B cell (primary cell): Measurements from ENCODE around the gene ENDOG. TPM values are rescaled to one million over a fixed set of nuclear protein-coding genes. Genes with fewer than 3 reads are reported as not detected.
"Not testable (repeated sequence)": the region's sequence is repeated elsewhere in the genome, so short reads cannot be mapped to it uniquely, and the experiment has no call there.

Experiments used
- ATAC-seq: fragments of 200-7000 bp; cut with Tn5 transposase; one replicate; pipeline ENCODE4 v1.10.0; 2021; ENCODE audit warnings: low read depth, mild to moderate bottlenecking, moderate number of reproducible peaks, moderate library complexity
- CTCF ChIA-PET: fragments of 350-600 bp; sonication (Branson Sonifier 250); formaldehyde crosslinking; loops from one replicate; lab custom pipeline; 2021; ENCODE audit warnings: antibody characterized with exemption, inconsistent platforms; lab: Charles Lee
- POLR2A ChIA-PET: fragments of 350-600 bp; sonication (Branson Sonifier 250); formaldehyde crosslinking; loops from one replicate; lab custom pipeline; 2021; ENCODE audit warnings: antibody characterized with exemption; lab: Charles Lee
- DNase-seq: peaks from one replicate; pipeline ENCODE4 v3.0.0; 2013
- H2AFZ ChIP-seq: 2 replicates; pipeline ENCODE4 v1.6.1; 2012; ENCODE audit warnings: mild to moderate bottlenecking, low read depth, low read length; ENCODE audit not compliant: insufficient read depth, poor library complexity, severe bottlenecking
- H3K27ac ChIP-seq, 2 donors: 1 replicate in 1 of 2; 2 replicates in 1 of 2; pipeline ENCODE4 v1.5.1; 2012 to 2013; ENCODE audit warnings: low read length in 2 of 2, mild to moderate bottlenecking in 2 of 2, moderate library complexity in 1 of 2
- H3K27me3 ChIP-seq, 4 experiments: fragments of 200-600 bp in 1 of 4; sonication (generic) in 1 of 4; replicated peaks in 1 of 4; 1 replicate in 2 of 4; 2 replicates in 2 of 4; pipeline versions ENCODE4 v1.6.1 to v1.7.0; 2013 to 2016; ENCODE audit warnings: low read length in 3 of 4, mild to moderate bottlenecking in 2 of 4, mixed read lengths in 1 of 4, moderate library complexity in 1 of 4; ENCODE audit not compliant: insufficient read depth in 4 of 4, control insufficient read depth in 3 of 4; ENCODE audit errors: control extremely low read depth in 1 of 4
- H3K36me3 ChIP-seq, 2 experiments: replicated peaks in 1 of 2; 1 replicate in 1 of 2; 2 replicates in 1 of 2; pipeline versions ENCODE4 v1.6.1 to v1.7.1; 2013; ENCODE audit warnings: low read length in 1 of 2; ENCODE audit not compliant: insufficient read depth in 2 of 2, control insufficient read depth in 1 of 2; ENCODE audit errors: control extremely low read depth in 1 of 2, extremely low read depth in 1 of 2
- H3K4me1 ChIP-seq, 2 donors: fragments of 200-600 bp in 1 of 2; sonication (generic) in 1 of 2; 1 replicate in 1 of 2; 2 replicates in 1 of 2; pipeline versions ENCODE4 v1.5.1 to v1.6.1; 2013 to 2017; ENCODE audit warnings: low read length in 2 of 2; ENCODE audit not compliant: control insufficient read depth in 2 of 2, insufficient read depth in 2 of 2
- H3K4me2 ChIP-seq: replicated peaks from 2 replicates; pipeline ENCODE3; 2012; ENCODE audit warnings: mild to moderate bottlenecking, low read depth, low read length; ENCODE audit not compliant: poor library complexity, severe bottlenecking
- H3K4me3 ChIP-seq, 5 experiments: fragments of 200-600 bp in 1 of 5; sonication (generic) in 1 of 5; 1 replicate in 3 of 5; 2 replicates in 2 of 5; pipeline versions ENCODE4 v1.5.1 to v1.7.0; 2011 to 2016; ENCODE audit warnings: low read length in 4 of 5, mild to moderate bottlenecking in 4 of 5, low read depth in 2 of 5, control low read depth in 1 of 5, moderate library complexity in 1 of 5; ENCODE audit not compliant: insufficient read depth in 1 of 5; ENCODE audit errors: control extremely low read depth in 1 of 5, extremely low read depth in 1 of 5
- H3K79me2 ChIP-seq: fragments of 200-600 bp; sonication (generic); one replicate; pipeline ENCODE4 v1.6.0; 2016; ENCODE audit warnings: low read length; ENCODE audit not compliant: control insufficient read depth, insufficient read depth
- H3K9ac ChIP-seq: fragments of 200-600 bp; sonication (generic); 2 replicates; pipeline ENCODE4 v1.6.1; 2017; ENCODE audit warnings: mild to moderate bottlenecking, low read length, moderate library complexity
- H3K9me3 ChIP-seq, 3 donors: one replicate each; pipeline versions ENCODE4 v1.6.1 to v1.7.1; 2013; ENCODE audit warnings: low read length in 2 of 3; ENCODE audit not compliant: control insufficient read depth in 2 of 3, insufficient read depth in 1 of 3; ENCODE audit errors: control extremely low read depth in 1 of 3
- H4K20me1 ChIP-seq: 2 replicates; pipeline ENCODE4 v1.6.0; 2012; ENCODE audit warnings: mild to moderate bottlenecking, low read length; ENCODE audit not compliant: insufficient read depth, control insufficient read depth, poor library complexity, severe bottlenecking
- H3K27ac Mint-ChIP-seq: one replicate; pipeline ENCODE4 v1.8.0; 2021; ENCODE audit warnings: mixed read lengths
- H3K27me3 Mint-ChIP-seq: one replicate; pipeline ENCODE4 v1.8.0; 2021; ENCODE audit warnings: mixed read lengths
- H3K4me1 Mint-ChIP-seq: one replicate; pipeline ENCODE4 v1.8.0; 2021; ENCODE audit warnings: mixed read lengths
- H3K4me3 Mint-ChIP-seq: one replicate; pipeline ENCODE4 v1.8.0; 2021; ENCODE audit warnings: mixed read lengths
- H3K9me3 Mint-ChIP-seq: one replicate; pipeline ENCODE4 v1.8.0; 2022; ENCODE audit warnings: mixed read lengths; ENCODE audit not compliant: insufficient read depth
- EZH2 ChIP-seq: IDR thresholded peaks from 2 replicates; pipeline ENCODE4 v1.6.1; 2012; ENCODE audit warnings: borderline replicate concordance, low read depth, mild to moderate bottlenecking, moderate library complexity, low read length; ENCODE audit not compliant: insufficient read depth, poor library complexity, severe bottlenecking
- WGBS: methylation state at CpG from one replicate; pipeline ENCODE4 v1.1.5; 2013; ENCODE audit warnings: missing lambda C conversion rate; ENCODE audit not compliant: insufficient coverage; 5-methylcytosine and 5-hydroxymethylcytosine counted together
- intact Hi-C: fragments of 100-400 bp; cut with micrococcal nuclease; formaldehyde crosslinking; loops from one replicate; pipeline ENCODE4 v1.10.0; 2022
- polyA plus RNA-seq: library from polyadenylated mRNA; depleted of rRNA; stranded (reverse); fragments of >200 nt; gene quantifications from 2 replicates; pipeline ENCODE4 v1.2.3, GENCODE V29; 2012
- total RNA-seq, 2 donors: library from RNA; stranded (reverse); fragments of 120-200 nt in 1 of 2; gene quantifications; 1 replicate in 1 of 2; 2 replicates in 1 of 2; pipeline versions ENCODE4 v1.2.3 to v1.2.4, GENCODE V29; 2013 to 2022
- TF ChIP-seq, protein P1 (sequence below): fragments of 200-600 bp; IDR thresholded peaks from one replicate; pipeline ENCODE4 v1.8.0; 2022; ENCODE audit warnings: antibody characterized with exemption, mild to moderate bottlenecking

Gene ENDOG
- total and polyA plus RNA-seq, 2 donors (not counting 1 experiment from before 2014, with no cell fraction given), result 12.5 to 19.3 TPM

DNA sequence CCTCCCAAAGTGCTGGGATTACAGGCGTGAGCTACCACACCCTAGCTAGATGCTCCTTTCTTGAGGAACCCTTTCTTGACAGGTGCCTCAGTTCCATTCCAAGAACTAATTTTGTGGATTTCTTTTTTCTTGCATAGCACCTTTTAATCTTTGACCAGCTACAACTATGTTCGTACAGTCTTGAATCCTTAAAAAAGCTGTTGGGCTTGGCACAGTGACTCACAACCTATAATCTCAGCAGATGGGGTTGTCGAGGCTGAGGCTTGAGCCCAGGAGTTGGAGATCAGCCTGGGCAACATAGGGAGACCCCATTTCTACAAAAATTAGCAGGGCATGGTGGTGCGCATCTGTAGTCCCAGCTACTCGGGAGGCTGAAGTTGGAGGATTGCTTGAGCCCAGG, 45.3 kb upstream of the ENDOG start:
- Histone ChIP-seq H3K27me3 (no peaks in the 10 kb centered on the region), H3K27ac (no peak overlapping the region), H3K4me3 (no peak overlapping the region), H3K4me2 (no peak overlapping the region), H3K9ac (no peak overlapping the region), H2AFZ (no peak overlapping the region), H3K9me3 (peaks cover 0 to 10% (median 5%) of the 10 kb centered on the region in 3 donors), H3K4me1 (peaks cover 9 to 19% of the 10 kb centered on the region in 2 donors), H3K36me3 (peaks cover 0 to under 1% of the 10 kb centered on the region in 2 experiments), H4K20me1 (no peaks in the 10 kb centered on the region), H3K79me2 (peaks cover 38% of the 10 kb centered on the region)
- ATAC-seq (no peak), DNase-seq (no peak)
- ChIA-PET POLR2A (interaction anchor here (0.6 to 0.7 kb wide), 3 partner anchors 22 to 350 kb away, joined by 3 to 6 read pairs (median 4); no protein-coding TSS in a partner anchor), CTCF (interaction anchor here (0.5 to 0.7 kb wide), 2 partner anchors 11 to 45 kb away, joined by 3 to 4 read pairs; partner anchors contain the start of gene ENDOG)
- TF ChIP-seq EZH2, result no peak
- TF ChIP-seq, protein P1, sequence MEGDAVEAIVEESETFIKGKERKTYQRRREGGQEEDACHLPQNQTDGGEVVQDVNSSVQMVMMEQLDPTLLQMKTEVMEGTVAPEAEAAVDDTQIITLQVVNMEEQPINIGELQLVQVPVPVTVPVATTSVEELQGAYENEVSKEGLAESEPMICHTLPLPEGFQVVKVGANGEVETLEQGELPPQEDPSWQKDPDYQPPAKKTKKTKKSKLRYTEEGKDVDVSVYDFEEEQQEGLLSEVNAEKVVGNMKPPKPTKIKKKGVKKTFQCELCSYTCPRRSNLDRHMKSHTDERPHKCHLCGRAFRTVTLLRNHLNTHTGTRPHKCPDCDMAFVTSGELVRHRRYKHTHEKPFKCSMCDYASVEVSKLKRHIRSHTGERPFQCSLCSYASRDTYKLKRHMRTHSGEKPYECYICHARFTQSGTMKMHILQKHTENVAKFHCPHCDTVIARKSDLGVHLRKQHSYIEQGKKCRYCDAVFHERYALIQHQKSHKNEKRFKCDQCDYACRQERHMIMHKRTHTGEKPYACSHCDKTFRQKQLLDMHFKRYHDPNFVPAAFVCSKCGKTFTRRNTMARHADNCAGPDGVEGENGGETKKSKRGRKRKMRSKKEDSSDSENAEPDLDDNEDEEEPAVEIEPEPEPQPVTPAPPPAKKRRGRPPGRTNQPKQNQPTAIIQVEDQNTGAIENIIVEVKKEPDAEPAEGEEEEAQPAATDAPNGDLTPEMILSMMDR, result no peak
- H3K4me1 Mint-ChIP-seq, result peaks cover 23% of the 10 kb centered on the region
- intact Hi-C loops, result loop anchor here (5.0 kb wide), 2 partner anchors 116 to 221 kb away; partner anchors contain the start of genes DYNC2I2 and SPTAN1
- H3K27ac Mint-ChIP-seq, result no peak overlapping the region
- no peaks in the 10 kb centered on the region for H3K9me3 Mint-ChIP-seq
- no peaks in the 10 kb centered on the region for H3K27me3 Mint-ChIP-seq
- WGBS, result 100% methylated on average over 3 of the region's 5 CpGs
- H3K4me3 Mint-ChIP-seq, result peak overlapping the region; percentile 97

DNA sequence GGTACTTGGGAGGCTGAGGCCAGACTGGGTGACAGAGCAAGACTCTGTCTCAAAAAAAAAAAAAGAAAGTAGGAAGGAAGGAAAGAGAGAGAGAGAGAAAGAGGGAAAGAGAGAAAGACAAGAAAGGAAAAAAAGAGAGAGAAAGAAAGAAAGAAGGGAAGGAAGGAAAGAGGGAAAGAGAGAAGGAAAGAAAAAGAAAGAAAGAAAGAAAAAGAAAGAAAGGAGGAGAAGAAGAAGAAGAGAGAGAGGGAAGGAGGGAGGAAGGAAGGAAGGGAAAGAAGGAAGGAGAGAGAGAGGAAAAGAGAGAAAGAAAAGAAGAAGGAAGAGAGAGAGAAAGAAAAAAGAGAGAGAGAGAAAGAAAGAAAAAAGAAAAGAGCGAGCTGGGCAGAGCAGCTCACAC, 43.5 kb upstream of the ENDOG start:
- Histone ChIP-seq H3K9me3 (peaks cover 0 to 10% (median 5%) of the 10 kb centered on the region in 3 donors), H3K27ac (no peak overlapping the region), H3K79me2 (peaks cover 25% of the 10 kb centered on the region), H3K9ac (no peak overlapping the region), H3K36me3 (no peaks in the 10 kb centered on the region), H3K4me3 (no peak overlapping the region), H4K20me1 (no peaks in the 10 kb centered on the region), H2AFZ (no peak overlapping the region), H3K4me1 (peaks cover 9 to 19% of the 10 kb centered on the region in 2 donors), H3K4me2 (no peak overlapping the region), H3K27me3 (no peaks in the 10 kb centered on the region)
- Mint-ChIP-seq H3K27ac (no peak overlapping the region), H3K4me3 (no peak overlapping the region), H3K9me3 (no peaks in the 10 kb centered on the region), H3K4me1 (peaks cover 18% of the 10 kb centered on the region), H3K27me3 (no peaks in the 10 kb centered on the region)
- TF ChIP-seq EZH2, result no peak
- TF ChIP-seq, protein P1, result no peak
- no peak for DNase-seq
- ChIA-PET CTCF (interaction anchor here (1.1 kb wide), 1 partner anchor 10 kb away, joined by 3 read pairs; no protein-coding TSS in a partner anchor), POLR2A (interaction anchor here (0.6 kb wide), 1 partner anchor 162 kb away, joined by 3 read pairs; no protein-coding TSS in a partner anchor)
- intact Hi-C loops, result loop anchor here (5.0 kb wide), 2 partner anchors 118 to 223 kb away; partner anchors contain the start of genes DYNC2I2 and SPTAN1
- no peak for ATAC-seq
- no CpG with 5 or more reads among the region's 1 CpG for WGBS

DNA sequence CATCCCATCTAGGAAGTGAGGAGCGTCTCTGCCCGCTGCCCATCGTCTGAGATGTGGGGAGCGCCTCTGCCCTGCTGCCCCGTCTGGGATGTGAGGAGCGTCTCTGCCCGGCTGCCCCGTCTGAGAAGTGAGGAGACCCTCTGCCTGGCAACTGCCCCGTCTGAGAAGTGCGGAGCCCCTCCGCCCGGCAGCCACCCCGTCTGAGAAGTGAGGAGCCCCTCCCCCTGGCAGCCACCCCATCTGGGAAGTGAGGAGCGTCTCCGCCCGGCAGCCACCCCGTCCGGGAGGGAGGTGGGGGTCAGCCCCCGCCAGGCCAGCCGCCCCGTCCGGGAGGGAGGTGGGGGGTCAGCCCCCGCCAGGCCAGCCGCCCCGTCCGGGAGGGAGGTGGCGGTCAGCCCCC, 38.2 kb upstream of the ENDOG start:
- H2AFZ ChIP-seq, H3K4me3 ChIP-seq, ATAC-seq, H3K27ac ChIP-seq, DNase-seq, H4K20me1 ChIP-seq, H3K9me3 Mint-ChIP-seq, CTCF ChIA-PET, H3K27ac Mint-ChIP-seq, H3K27me3 Mint-ChIP-seq, H3K4me3 Mint-ChIP-seq, H3K27me3 ChIP-seq, H3K4me2 ChIP-seq, H3K36me3 ChIP-seq, POLR2A ChIA-PET, H3K79me2 ChIP-seq, intact Hi-C loops, H3K4me1 Mint-ChIP-seq, H3K9ac ChIP-seq: not testable (repeated sequence)
- H3K4me1 ChIP-seq, result peaks cover 11 to 15% of the 10 kb centered on the region in 2 donors
- H3K9me3 ChIP-seq, result peaks cover 2 to 23% (median 9%) of the 10 kb centered on the region in 3 donors
- WGBS, result 98% methylated on average over 8 of the region's 27 CpGs
